ENCODE measurements around the gene LRRTM4. TPM values are rescaled to one million over a fixed set of nuclear protein-coding genes. Genes with fewer than 3 reads are reported as not detected.

LRRTM4 gene
- polyA plus RNA-seq, 1 experiment: not detected

GRCh38 chr2:77296791-77297190, 225.4 kb downstream of the LRRTM4 start:
- no peaks in the 10 kb centered on the region for H3K36me3 ChIP-seq (ENCODE audit: control insufficient read depth, insufficient read depth, low read length)
- ChIA-PET POLR2A (no interaction called here), CTCF (no interaction called here)
- no peak for DNase-seq (ENCODE audit: low read depth)
- TF ChIP-seq CTCF (IDR thresholded peaks at IDR 0.05; ENCODE audit: insufficient read depth, low read depth, low read length): no peak
- H3K4me3 ChIP-seq (ENCODE audit: low read depth, low read length): no peak overlapping the region
- H3K27me3 ChIP-seq (ENCODE audit: control insufficient read depth, insufficient read depth, low read length): no peaks in the 10 kb centered on the region

- DNase-seq (ENCODE audit: low read depth): no peak
- CTCF ChIA-PET: no interaction called here
- POLR2A ChIA-PET: no interaction called here
- H3K4me3 ChIP-seq (ENCODE audit: low read depth, low read length): no peak overlapping the region
- TF ChIP-seq CTCF (IDR thresholded peaks at IDR 0.05; ENCODE audit: insufficient read depth, low read depth, low read length): no peak
- no peaks in the 10 kb centered on the region for H3K36me3 ChIP-seq (ENCODE audit: control insufficient read depth, insufficient read depth, low read length)
- H3K27me3 ChIP-seq (ENCODE audit: control insufficient read depth, insufficient read depth, low read length): no peaks in the 10 kb centered on the region
Observed at GRCh38 chr2:77294474-77294873, 227.7 kb downstream of the LRRTM4 start.

GRCh38 chr2:77284353-77284752, 237.8 kb downstream of the LRRTM4 start:
- no peak for DNase-seq (ENCODE audit: low read depth)
- POLR2A ChIA-PET: no interaction called here
- Histone ChIP-seq H3K36me3 (ENCODE audit: control insufficient read depth, insufficient read depth, low read length) (no peaks in the 10 kb centered on the region), H3K27me3 (ENCODE audit: control insufficient read depth, insufficient read depth, low read length) (no peaks in the 10 kb centered on the region), H3K4me3 (ENCODE audit: low read depth, low read length) (no peak overlapping the region)
- CTCF ChIA-PET: no interaction called here
- no peak for TF ChIP-seq CTCF (IDR thresholded peaks at IDR 0.05; ENCODE audit: insufficient read depth, low read depth, low read length)

GRCh38 chr2:77271262-77271661, 250.9 kb downstream of the LRRTM4 start:
- Histone ChIP-seq H3K36me3 (ENCODE audit: control insufficient read depth, insufficient read depth, low read length) (no peaks in the 10 kb centered on the region), H3K27me3 (ENCODE audit: control insufficient read depth, insufficient read depth, low read length) (no peaks in the 10 kb centered on the region), H3K4me3 (ENCODE audit: low read depth, low read length) (no peak overlapping the region)
- POLR2A ChIA-PET: no interaction called here
- CTCF ChIA-PET: no interaction called here
- no peak for DNase-seq (ENCODE audit: low read depth)
- TF ChIP-seq CTCF (IDR thresholded peaks at IDR 0.05; ENCODE audit: insufficient read depth, low read depth, low read length): no peak

GRCh38 chr2:77270433-77270832, 251.7 kb downstream of the LRRTM4 start:
- no peak overlapping the region for H3K4me3 ChIP-seq (ENCODE audit: low read depth, low read length)
- ChIA-PET POLR2A (no interaction called here), CTCF (no interaction called here)
- no peak for DNase-seq (ENCODE audit: low read depth)
- H3K36me3 ChIP-seq (ENCODE audit: control insufficient read depth, insufficient read depth, low read length): no peaks in the 10 kb centered on the region
- no peak for TF ChIP-seq CTCF (IDR thresholded peaks at IDR 0.05; ENCODE audit: insufficient read depth, low read depth, low read length)
- H3K27me3 ChIP-seq (ENCODE audit: control insufficient read depth, insufficient read depth, low read length): no peaks in the 10 kb centered on the region

Measured in BJ (cell line).